Measurements from ENCODE around the gene SCG5.

The SCG5 gene

GRCh38 chr15:32732574-32733157 is 91.2 kb downstream of the SCG5 start:
- no peaks in the 10 kb centered on the region for H3K79me2 ChIP-seq (ENCODE audit: low read length)
- H3K9me3 ChIP-seq (ENCODE audit: insufficient read depth, low read length) = no peaks in the 10 kb centered on the region

GRCh38 chr15:32733281-32733680 is 91.8 kb downstream of the SCG5 start:
- no peak overlapping the region for H3K4me3 ChIP-seq (ENCODE audit: low read length)
- H3K4me2 ChIP-seq (ENCODE audit: low read length) = no peak overlapping the region
- no peak overlapping the region for H2AFZ ChIP-seq (ENCODE audit: low read depth, low read length)
- H3K9ac ChIP-seq (ENCODE audit: low read length) = no peak overlapping the region
- peaks cover 25% of the 10 kb centered on the region for H3K4me1 ChIP-seq (ENCODE audit: low read length)
- peaks cover 67% of the 10 kb centered on the region for H3K27me3 ChIP-seq (ENCODE audit: low read depth, low read length)
- peaks cover 7% of the 10 kb centered on the region for H4K20me1 ChIP-seq (ENCODE audit: insufficient read depth, low read length)
- H3K27ac ChIP-seq (ENCODE audit: low read length) = no peak overlapping the region
- no peak for TF ChIP-seq EZH2phosphoT487 (IDR thresholded peaks at IDR 0.05; ENCODE audit: low read depth)
- H3K36me3 ChIP-seq (replicated peaks; ENCODE audit: low read depth, low read length) = no peaks in the 10 kb centered on the region
- no peaks in the 10 kb centered on the region for H3K9me3 ChIP-seq (ENCODE audit: insufficient read depth, low read length)
- H3K79me2 ChIP-seq (ENCODE audit: low read length) = no peaks in the 10 kb centered on the region

More at GRCh38 chr15:32732574-32733157, 91.2 kb downstream of the SCG5 start:
- TF ChIP-seq CTCF (IDR thresholded peaks at IDR 0.05; ENCODE audit: low read depth, low read length) (no peak), EZH2phosphoT487 (IDR thresholded peaks at IDR 0.05; ENCODE audit: low read depth) (no peak)
- H3K4me1 ChIP-seq (ENCODE audit: low read length) = peaks cover 25% of the 10 kb centered on the region
- H3K27me3 ChIP-seq (ENCODE audit: low read depth, low read length) = peaks cover 70% of the 10 kb centered on the region
- no peaks in the 10 kb centered on the region for H3K36me3 ChIP-seq (replicated peaks; ENCODE audit: low read depth, low read length)
- H3K4me2 ChIP-seq (ENCODE audit: low read length) = no peak overlapping the region
- peaks cover 7% of the 10 kb centered on the region for H4K20me1 ChIP-seq (ENCODE audit: insufficient read depth, low read length)
- no peak overlapping the region for H3K27ac ChIP-seq (ENCODE audit: low read length)
- H3K9ac ChIP-seq (ENCODE audit: low read length) = no peak overlapping the region
- no peak overlapping the region for H3K4me3 ChIP-seq (ENCODE audit: low read length)
- H2AFZ ChIP-seq (ENCODE audit: low read depth, low read length) = no peak overlapping the region

GRCh38 chr15:32735989-32736700 is 94.6 kb downstream of the SCG5 start:
- TF ChIP-seq EZH2phosphoT487 (IDR thresholded peaks at IDR 0.05; ENCODE audit: low read depth) (no peak), CTCF (IDR thresholded peaks at IDR 0.05; ENCODE audit: low read depth, low read length) (no peak)
- H4K20me1 ChIP-seq (ENCODE audit: insufficient read depth, low read length) = peaks cover 7% of the 10 kb centered on the region
- H3K9me3 ChIP-seq (ENCODE audit: insufficient read depth, low read length) = no peaks in the 10 kb centered on the region
- H3K4me3 ChIP-seq (ENCODE audit: low read length) = no peak overlapping the region
- H3K27me3 ChIP-seq (ENCODE audit: low read depth, low read length) = peaks cover 80% of the 10 kb centered on the region
- no peaks in the 10 kb centered on the region for H3K36me3 ChIP-seq (replicated peaks; ENCODE audit: low read depth, low read length)
- no peak overlapping the region for H3K9ac ChIP-seq (ENCODE audit: low read length)
- H3K4me1 ChIP-seq (ENCODE audit: low read length) = peaks cover 8% of the 10 kb centered on the region
- H3K79me2 ChIP-seq (ENCODE audit: low read length) = no peaks in the 10 kb centered on the region
- no peak overlapping the region for H3K4me2 ChIP-seq (ENCODE audit: low read length)
- H3K27ac ChIP-seq (ENCODE audit: low read length) = no peak overlapping the region
- no peak overlapping the region for H2AFZ ChIP-seq (ENCODE audit: low read depth, low read length)

- Histone ChIP-seq H4K20me1 (ENCODE audit: insufficient read depth, low read length) (peaks cover 7% of the 10 kb centered on the region), H3K36me3 (replicated peaks; ENCODE audit: low read depth, low read length) (no peaks in the 10 kb centered on the region), H3K9me3 (ENCODE audit: insufficient read depth, low read length) (no peaks in the 10 kb centered on the region), H2AFZ (ENCODE audit: low read depth, low read length) (no peak overlapping the region), H3K9ac (ENCODE audit: low read length) (no peak overlapping the region), H3K4me3 (ENCODE audit: low read length) (no peak overlapping the region), H3K4me2 (ENCODE audit: low read length) (no peak overlapping the region), H3K27me3 (ENCODE audit: low read depth, low read length) (peaks cover 77% of the 10 kb centered on the region), H3K79me2 (ENCODE audit: low read length) (no peaks in the 10 kb centered on the region), H3K4me1 (ENCODE audit: low read length) (peaks cover 4% of the 10 kb centered on the region), H3K27ac (ENCODE audit: low read length) (no peak overlapping the region)
- no peak for TF ChIP-seq CTCF (IDR thresholded peaks at IDR 0.05; ENCODE audit: low read depth, low read length)
- TF ChIP-seq EZH2phosphoT487 (IDR thresholded peaks at IDR 0.05; ENCODE audit: low read depth) = no peak
These were observed 95.2 kb downstream of the SCG5 start for GRCh38 chr15:32736701-32737061.

All from OCI-LY3 (cell line).